Testis (tissue), 2 donors: ENCODE measurements around the gene STARD3NL.
"Not testable (repeated sequence)": the region's sequence is repeated elsewhere in the genome, so short reads cannot be mapped to it uniquely, and the experiment has no call there.

Experiments
- POLR2A ChIP-seq: fragments of 450-650 bp; IDR thresholded peaks from one replicate; pipeline ENCODE4 v1.6.1; 2017; ENCODE audit warnings: antibody characterized with exemption, mild to moderate bottlenecking, moderate library complexity
- TF ChIP-seq, protein P1 (sequence below), 3 experiments: fragments of 450-650 bp in 2 of 3; fragments of 200-600 bp in 1 of 3; sonication (generic) in 1 of 3; IDR thresholded peaks; one replicate each; pipeline ENCODE4 v1.5.1; 2016 to 2019; ENCODE audit warnings: antibody characterized with exemption in 3 of 3, mild to moderate bottlenecking in 2 of 3, moderate library complexity in 1 of 3

GRCh38 chr7:38264602-38265001, 86.6 kb downstream of the STARD3NL start:
- TF ChIP-seq, protein P1, sequence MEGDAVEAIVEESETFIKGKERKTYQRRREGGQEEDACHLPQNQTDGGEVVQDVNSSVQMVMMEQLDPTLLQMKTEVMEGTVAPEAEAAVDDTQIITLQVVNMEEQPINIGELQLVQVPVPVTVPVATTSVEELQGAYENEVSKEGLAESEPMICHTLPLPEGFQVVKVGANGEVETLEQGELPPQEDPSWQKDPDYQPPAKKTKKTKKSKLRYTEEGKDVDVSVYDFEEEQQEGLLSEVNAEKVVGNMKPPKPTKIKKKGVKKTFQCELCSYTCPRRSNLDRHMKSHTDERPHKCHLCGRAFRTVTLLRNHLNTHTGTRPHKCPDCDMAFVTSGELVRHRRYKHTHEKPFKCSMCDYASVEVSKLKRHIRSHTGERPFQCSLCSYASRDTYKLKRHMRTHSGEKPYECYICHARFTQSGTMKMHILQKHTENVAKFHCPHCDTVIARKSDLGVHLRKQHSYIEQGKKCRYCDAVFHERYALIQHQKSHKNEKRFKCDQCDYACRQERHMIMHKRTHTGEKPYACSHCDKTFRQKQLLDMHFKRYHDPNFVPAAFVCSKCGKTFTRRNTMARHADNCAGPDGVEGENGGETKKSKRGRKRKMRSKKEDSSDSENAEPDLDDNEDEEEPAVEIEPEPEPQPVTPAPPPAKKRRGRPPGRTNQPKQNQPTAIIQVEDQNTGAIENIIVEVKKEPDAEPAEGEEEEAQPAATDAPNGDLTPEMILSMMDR (IDR thresholded peaks at IDR 0.05) = not testable (repeated sequence)
- TF ChIP-seq POLR2A = not testable (repeated sequence)
